ENCODE results near the gene CHRM1. TPM values are rescaled to one million over a fixed set of nuclear protein-coding genes. Genes with fewer than 3 reads are reported as not detected.

Gene CHRM1
- total RNA-seq, 1 donor from 2014 or later = not detected

GRCh38 chr11:62919476-62919875 lies 1.7 kb downstream of the CHRM1 start:
- TF ChIP-seq EZH2 (IDR thresholded peaks at IDR 0.05; ENCODE audit: insufficient read depth, low read length) = no peak
- no peak for TF ChIP-seq CTCF (IDR thresholded peaks at IDR 0.05; ENCODE audit: insufficient read depth, low read depth, low read length)
- DNase-seq (ENCODE audit: low read depth) (no peak), FAIRE-seq (no peak)
- H3K36me3 Mint-ChIP-seq (ENCODE audit: low read depth, unreplicated experiment) = no peaks in the 10 kb centered on the region
- Histone ChIP-seq H3K9ac (ENCODE audit: low read length) (no peak overlapping the region), H4K20me1 (ENCODE audit: insufficient read depth, low read length) (no peaks in the 10 kb centered on the region), H3K4me3 (ENCODE audit: insufficient read depth, low read depth, low read length) (no peak overlapping the region), H3K4me2 (ENCODE audit: low read length) (no peak overlapping the region), H3K27ac (ENCODE audit: low read depth, low read length) (no peak overlapping the region), H3K4me1 (ENCODE audit: insufficient read depth, low read length) (peaks cover 10% of the 10 kb centered on the region), H2AFZ (ENCODE audit: low read depth, low read length) (no peak overlapping the region), H3K27me3 (ENCODE audit: insufficient read depth, low read length) (peaks cover 31% of the 10 kb centered on the region), H3K9me3 (ENCODE audit: insufficient read depth, low read depth, low read length) (no peaks in the 10 kb centered on the region), H3K36me3 (ENCODE audit: insufficient read depth, low read length) (no peaks in the 10 kb centered on the region), H3K79me2 (ENCODE audit: insufficient read depth, low read length) (no peaks in the 10 kb centered on the region)
- peaks cover 61% of the 10 kb centered on the region for H3K27me3 Mint-ChIP-seq (ENCODE audit: low read depth, unreplicated experiment)
- H3K4me1 Mint-ChIP-seq (ENCODE audit: low read depth, unreplicated experiment) = peaks cover 2% of the 10 kb centered on the region
- H3K9me3 Mint-ChIP-seq (ENCODE audit: unreplicated experiment) = no peaks in the 10 kb centered on the region
- no peak overlapping the region for H3K4me3 Mint-ChIP-seq (ENCODE audit: unreplicated experiment)
- H3K27ac Mint-ChIP-seq (ENCODE audit: unreplicated experiment) = no peak overlapping the region

- Histone ChIP-seq H3K79me2 (ENCODE audit: insufficient read depth, low read length) (no peaks in the 10 kb centered on the region), H3K9ac (ENCODE audit: low read length) (no peak overlapping the region), H3K9me3 (ENCODE audit: insufficient read depth, low read depth, low read length) (no peaks in the 10 kb centered on the region), H3K4me1 (ENCODE audit: insufficient read depth, low read length) (peaks cover 6% of the 10 kb centered on the region), H3K27ac (ENCODE audit: low read depth, low read length) (no peak overlapping the region), H3K36me3 (ENCODE audit: insufficient read depth, low read length) (no peaks in the 10 kb centered on the region), H2AFZ (ENCODE audit: low read depth, low read length) (no peak overlapping the region), H3K4me2 (ENCODE audit: low read length) (no peak overlapping the region), H3K27me3 (ENCODE audit: insufficient read depth, low read length) (peaks cover 25% of the 10 kb centered on the region), H3K4me3 (ENCODE audit: insufficient read depth, low read depth, low read length) (no peak overlapping the region), H4K20me1 (ENCODE audit: insufficient read depth, low read length) (no peaks in the 10 kb centered on the region)
- no peak overlapping the region for H3K4me3 Mint-ChIP-seq (ENCODE audit: unreplicated experiment)
- no peak for TF ChIP-seq EZH2 (IDR thresholded peaks at IDR 0.05; ENCODE audit: insufficient read depth, low read length)
- TF ChIP-seq CTCF (IDR thresholded peaks at IDR 0.05; ENCODE audit: insufficient read depth, low read depth, low read length) = no peak
- H3K9me3 Mint-ChIP-seq (ENCODE audit: unreplicated experiment) = no peaks in the 10 kb centered on the region
- no peak overlapping the region for H3K27ac Mint-ChIP-seq (ENCODE audit: unreplicated experiment)
- peaks cover 54% of the 10 kb centered on the region for H3K27me3 Mint-ChIP-seq (ENCODE audit: low read depth, unreplicated experiment)
- peaks cover 2% of the 10 kb centered on the region for H3K4me1 Mint-ChIP-seq (ENCODE audit: low read depth, unreplicated experiment)
- FAIRE-seq = no peak
- DNase-seq (ENCODE audit: low read depth) = no peak
- H3K36me3 Mint-ChIP-seq (ENCODE audit: low read depth, unreplicated experiment) = no peaks in the 10 kb centered on the region
Observed at GRCh38 chr11:62918531-62918930, 2.6 kb downstream of the CHRM1 start.

DNA sequence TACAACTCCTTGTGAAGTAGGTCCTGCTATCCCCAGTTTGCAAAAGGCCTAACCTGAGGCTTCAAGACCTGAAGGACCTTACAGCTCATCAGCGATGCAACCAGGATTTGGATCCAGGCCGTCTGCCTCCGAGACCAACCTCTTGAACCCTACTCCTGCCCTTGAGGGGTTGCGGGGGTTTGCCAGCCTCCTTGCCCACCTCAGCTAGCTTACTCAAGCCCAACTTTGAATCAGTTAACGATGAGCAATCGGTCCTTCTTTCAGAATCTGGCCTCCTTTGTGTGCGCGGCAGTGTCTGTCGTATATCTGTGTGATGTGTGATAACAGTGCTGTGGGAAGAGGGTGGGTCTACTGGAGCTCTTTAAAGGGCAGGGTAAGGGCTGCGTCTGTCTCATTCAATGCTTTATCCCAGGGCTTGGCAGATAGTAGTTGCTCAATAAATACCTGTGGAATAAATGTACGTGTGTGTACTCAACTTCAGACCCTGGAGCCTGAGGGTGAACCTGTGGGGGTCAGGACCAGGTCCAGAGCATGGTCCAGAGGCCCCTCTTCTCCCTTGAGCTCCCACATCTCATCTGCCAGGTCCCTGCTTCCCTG lies 3.2 kb downstream of the CHRM1 start:
- FAIRE-seq = no peak
- no peaks in the 10 kb centered on the region for H3K9me3 Mint-ChIP-seq (ENCODE audit: unreplicated experiment)
- peaks cover 2% of the 10 kb centered on the region for H3K4me1 Mint-ChIP-seq (ENCODE audit: low read depth, unreplicated experiment)
- H3K27me3 Mint-ChIP-seq (ENCODE audit: low read depth, unreplicated experiment) = peaks cover 51% of the 10 kb centered on the region
- Histone ChIP-seq H3K27me3 (ENCODE audit: insufficient read depth, low read length) (peaks cover 20% of the 10 kb centered on the region), H4K20me1 (ENCODE audit: insufficient read depth, low read length) (no peaks in the 10 kb centered on the region), H3K4me1 (ENCODE audit: insufficient read depth, low read length) (peaks cover 4% of the 10 kb centered on the region), H3K4me2 (ENCODE audit: low read length) (no peak overlapping the region), H3K79me2 (ENCODE audit: insufficient read depth, low read length) (no peaks in the 10 kb centered on the region), H3K4me3 (ENCODE audit: insufficient read depth, low read depth, low read length) (no peak overlapping the region), H3K36me3 (ENCODE audit: insufficient read depth, low read length) (no peaks in the 10 kb centered on the region), H3K27ac (ENCODE audit: low read depth, low read length) (no peak overlapping the region), H3K9ac (ENCODE audit: low read length) (no peak overlapping the region), H2AFZ (ENCODE audit: low read depth, low read length) (no peak overlapping the region), H3K9me3 (ENCODE audit: insufficient read depth, low read depth, low read length) (no peaks in the 10 kb centered on the region)
- no peak overlapping the region for H3K4me3 Mint-ChIP-seq (ENCODE audit: unreplicated experiment)
- H3K27ac Mint-ChIP-seq (ENCODE audit: unreplicated experiment) = no peak overlapping the region
- no peak for TF ChIP-seq EZH2 (IDR thresholded peaks at IDR 0.05; ENCODE audit: insufficient read depth, low read length)
- no peak for TF ChIP-seq CTCF (IDR thresholded peaks at IDR 0.05; ENCODE audit: insufficient read depth, low read depth, low read length)
- H3K36me3 Mint-ChIP-seq (ENCODE audit: low read depth, unreplicated experiment) = no peaks in the 10 kb centered on the region
- no peak for DNase-seq (ENCODE audit: low read depth)
